HG02678 (cell line): Measurements from ENCODE around the gene RIN1.
"Not testable (repeated sequence)": the region's sequence is repeated elsewhere in the genome, so short reads cannot be mapped to it uniquely, and the experiment has no call there.

Experiments
- ATAC-seq: cut with Tn5 transposase; IDR thresholded peaks from one replicate; pipeline ENCODE4 v1.9.1; 2021; ENCODE audit warnings: mild to moderate bottlenecking, moderate library complexity; ENCODE audit not compliant: unreplicated experiment

RIN1 gene

DNA sequence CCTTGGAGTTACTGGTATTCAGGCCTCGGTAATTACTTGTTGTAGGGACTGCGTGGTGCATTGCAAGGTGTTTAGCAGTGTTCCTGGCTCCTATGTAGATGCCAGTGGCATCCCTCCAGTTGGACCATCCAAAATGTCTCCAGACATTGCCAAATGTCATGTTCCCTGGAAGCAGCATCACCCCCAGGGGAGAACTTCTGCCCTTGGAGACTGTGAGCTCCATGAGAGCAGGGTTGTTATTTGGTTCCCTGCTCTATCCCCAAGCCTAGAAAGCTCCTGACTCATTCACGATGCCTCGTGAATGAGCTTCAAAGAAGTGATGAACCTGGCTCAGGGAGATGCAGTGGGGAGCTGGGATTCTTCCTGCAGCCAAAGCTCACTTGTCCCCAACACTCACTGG is 14.6 kb downstream of the RIN1 start:
- no peak for ATAC-seq

DNA sequence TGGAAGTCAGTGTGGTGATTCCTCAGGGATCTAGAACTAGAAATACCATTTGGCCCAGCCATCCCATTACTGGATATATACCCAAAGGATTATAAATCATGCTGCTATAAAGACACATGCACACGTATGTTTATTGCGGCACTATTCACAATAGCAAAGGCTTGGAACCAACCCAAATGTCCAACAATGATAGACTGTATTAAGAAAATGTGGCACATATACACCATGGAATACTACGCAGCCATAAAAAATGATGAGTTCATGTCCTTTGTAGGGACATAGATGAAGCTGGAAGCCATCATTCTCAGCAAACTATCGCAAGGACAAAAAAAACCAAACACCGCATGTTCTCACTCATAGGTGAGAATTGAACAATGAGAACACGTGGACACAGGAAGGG is 15.5 kb downstream of the RIN1 start:
- ATAC-seq: not testable (repeated sequence)

DNA sequence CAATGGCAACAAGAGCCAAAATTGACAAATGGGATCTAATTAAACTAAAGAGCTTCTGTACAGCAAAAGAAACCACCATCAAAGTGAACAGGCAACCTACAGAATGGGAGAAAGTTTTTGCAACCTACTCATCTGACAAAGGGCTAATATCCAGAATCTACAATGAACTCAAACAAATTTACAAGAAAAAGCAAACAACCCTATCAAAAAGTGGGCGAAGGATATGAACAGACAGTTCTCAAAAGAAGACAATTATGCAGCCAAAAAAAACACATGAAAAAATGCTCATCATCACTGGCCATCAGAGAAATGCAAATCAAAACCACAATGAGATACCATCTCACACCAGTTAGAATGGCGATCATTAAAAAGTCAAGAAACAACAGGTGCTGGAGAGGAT is 15.9 kb downstream of the RIN1 start:
- ATAC-seq: not testable (repeated sequence)

DNA sequence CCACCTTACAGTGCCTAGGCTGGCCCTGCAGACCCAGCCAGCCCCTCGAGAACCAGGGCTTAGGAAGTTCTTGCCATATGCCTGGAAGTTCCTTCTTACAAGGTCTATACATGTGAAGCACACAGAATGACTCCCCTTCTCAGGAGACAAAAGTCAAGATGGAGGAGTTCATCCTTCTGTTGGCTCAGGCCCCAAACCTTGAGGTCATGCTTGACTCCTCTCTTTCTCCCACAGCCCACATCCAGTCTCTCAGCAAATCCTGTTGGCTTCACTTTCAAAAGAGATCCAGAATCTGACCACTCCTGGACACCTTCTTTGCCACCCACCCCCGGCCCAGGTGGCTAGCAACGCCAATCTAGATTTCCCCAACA is 17.6 kb downstream of the RIN1 start:
- no peak for ATAC-seq

DNA sequence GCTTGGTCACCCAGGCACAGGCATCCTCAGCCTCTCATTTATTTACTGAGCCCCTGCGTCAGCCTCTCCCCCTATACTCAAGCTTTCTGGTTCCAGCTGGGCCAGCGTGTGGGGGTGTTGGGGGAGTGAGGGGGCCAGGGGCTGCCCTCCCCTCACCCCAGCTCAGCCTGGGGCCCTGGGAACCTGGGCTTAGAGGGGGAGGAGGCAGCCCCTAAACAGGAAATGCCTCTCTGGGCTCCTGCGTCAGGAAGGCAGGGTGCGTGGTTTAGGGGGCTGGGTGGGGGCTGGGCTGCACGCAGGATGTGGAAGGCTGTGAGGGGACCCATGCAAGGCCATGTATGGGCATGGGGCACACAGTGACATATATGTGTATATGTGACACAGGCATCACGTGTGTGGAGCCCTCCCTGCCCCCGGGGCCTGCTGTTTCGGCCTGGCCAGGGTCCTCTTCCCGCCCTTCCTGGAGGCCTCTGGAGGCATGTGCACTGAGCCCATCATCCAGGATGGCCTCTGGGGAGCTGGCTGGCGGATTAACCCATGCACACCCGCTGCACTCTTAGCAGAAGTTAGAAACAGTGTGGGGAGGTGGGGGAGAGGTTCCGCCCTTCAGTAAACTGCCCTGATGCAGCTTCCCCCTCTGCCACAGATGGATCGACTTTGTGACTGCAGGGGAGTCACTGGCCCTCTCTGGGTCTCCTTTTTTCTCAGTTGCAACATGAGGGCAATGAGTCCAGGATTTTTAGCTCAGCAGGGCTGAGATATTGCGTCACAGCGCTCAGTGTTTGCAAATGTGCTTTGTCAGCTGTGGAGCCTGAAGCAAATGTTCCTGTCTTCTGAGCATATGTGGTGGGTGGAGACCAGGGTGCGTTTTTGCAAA is 18.3 kb downstream of the RIN1 start:
- no peak for ATAC-seq

DNA sequence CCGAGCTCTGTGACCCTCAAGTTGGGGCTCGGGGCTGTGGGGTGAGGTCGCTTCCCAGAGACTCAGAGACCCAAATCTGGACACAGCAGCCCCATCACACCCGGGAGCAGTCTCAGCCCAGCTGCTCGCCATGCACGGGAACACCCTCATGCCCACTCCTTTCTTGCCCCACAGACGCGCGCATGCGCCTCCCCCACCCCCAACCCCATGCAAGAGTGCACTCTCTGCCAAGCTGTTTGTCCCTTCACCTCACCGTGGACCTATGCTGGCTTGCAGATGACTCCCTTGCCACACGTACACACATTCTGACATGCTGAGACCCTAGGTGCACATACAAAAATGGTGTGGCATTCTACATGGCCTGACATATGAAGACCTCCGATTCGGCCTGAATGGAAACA is 18.9 kb downstream of the RIN1 start:
- no peak for ATAC-seq

DNA sequence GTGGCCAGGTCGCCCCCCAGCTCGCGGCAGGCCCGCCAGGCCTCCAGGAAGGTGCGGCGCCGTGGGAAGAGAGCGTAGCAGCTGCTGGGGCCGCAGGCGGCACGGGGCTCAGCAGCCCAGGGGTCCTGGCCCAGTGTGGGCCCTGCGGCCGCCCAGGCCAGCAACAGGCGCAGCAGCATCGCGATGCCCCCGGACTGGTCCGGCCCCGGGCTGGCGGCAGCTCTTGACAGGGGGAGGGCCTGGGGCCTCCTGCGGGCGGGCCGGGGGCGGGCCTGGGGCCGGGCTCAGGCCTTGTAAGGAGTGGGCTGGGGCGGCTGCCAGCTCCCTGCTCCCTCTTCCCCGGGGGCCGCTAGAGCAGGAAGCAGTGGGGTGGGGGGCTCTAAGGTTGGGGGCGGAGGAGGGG is 19.4 kb downstream of the RIN1 start, which contains the start of gene CD248:
Gene CD248 (minus strand): TSS at position 196 of the 403 bp plus-strand sequence. CDS start 17 bp downstream, at position 179.
- no peak for ATAC-seq

DNA sequence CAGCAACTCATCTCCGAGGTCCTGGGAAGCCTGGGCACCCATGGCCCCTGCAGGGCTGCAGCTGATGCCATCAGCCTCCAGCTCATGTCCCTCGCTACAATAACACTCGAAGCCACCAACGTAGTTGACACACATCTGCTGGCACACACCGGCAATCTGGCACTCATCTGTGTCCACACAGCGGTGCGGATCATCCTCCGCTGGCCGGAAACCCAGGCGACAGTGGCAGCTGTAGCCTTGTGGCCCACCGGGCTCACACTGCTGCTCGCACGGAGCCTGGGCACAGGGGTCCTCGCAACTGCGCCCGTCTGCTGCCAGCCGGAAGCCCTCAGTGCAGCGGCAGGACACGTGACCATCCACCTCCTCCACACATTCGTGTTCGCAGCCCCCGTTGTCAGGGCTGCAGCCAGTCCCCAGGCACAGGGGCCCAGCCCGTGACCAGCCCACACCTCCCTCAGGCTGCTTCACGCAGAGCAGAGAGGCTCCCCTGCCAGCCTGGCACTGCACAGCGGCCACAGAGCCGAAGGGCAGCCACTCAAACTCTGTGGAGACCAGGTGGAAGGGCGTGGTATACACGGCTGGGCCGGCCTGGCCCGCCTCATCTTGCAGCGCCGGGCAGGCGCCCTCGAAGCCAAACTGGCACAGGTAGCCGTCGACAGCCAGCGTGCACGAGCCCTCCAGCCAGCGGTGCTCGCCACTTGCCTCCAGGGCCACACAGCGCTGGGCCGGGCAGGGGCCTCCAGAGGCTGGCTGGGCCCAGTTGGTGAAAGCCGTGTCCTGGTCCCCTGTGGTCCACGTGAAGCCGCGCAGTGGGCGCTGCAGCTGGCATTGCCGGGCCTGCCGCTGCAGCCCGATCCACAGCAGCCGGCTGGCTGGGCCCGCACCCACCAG is 20.1 kb downstream of the RIN1 start:
- no peak for ATAC-seq

DNA sequence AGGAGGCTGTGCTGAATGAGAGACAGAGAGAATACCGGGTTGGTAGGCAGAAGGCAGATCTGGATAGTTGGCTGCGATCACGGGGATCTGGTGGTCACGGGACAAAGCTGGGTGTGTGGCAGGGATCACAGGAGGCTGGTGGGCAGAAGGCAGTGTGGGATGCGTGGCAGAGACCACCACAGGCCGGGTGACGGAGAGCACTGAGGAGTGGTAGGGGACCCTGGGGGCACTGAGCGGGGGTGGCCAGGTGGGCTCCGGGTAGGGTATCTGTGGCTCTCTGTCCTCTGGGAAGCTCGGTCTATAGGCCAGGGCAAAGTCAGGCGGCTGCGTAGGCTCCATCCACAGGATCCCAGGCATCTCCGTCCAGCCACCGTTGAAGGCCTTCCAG is 20.7 kb downstream of the RIN1 start:
- ATAC-seq: no peak

DNA sequence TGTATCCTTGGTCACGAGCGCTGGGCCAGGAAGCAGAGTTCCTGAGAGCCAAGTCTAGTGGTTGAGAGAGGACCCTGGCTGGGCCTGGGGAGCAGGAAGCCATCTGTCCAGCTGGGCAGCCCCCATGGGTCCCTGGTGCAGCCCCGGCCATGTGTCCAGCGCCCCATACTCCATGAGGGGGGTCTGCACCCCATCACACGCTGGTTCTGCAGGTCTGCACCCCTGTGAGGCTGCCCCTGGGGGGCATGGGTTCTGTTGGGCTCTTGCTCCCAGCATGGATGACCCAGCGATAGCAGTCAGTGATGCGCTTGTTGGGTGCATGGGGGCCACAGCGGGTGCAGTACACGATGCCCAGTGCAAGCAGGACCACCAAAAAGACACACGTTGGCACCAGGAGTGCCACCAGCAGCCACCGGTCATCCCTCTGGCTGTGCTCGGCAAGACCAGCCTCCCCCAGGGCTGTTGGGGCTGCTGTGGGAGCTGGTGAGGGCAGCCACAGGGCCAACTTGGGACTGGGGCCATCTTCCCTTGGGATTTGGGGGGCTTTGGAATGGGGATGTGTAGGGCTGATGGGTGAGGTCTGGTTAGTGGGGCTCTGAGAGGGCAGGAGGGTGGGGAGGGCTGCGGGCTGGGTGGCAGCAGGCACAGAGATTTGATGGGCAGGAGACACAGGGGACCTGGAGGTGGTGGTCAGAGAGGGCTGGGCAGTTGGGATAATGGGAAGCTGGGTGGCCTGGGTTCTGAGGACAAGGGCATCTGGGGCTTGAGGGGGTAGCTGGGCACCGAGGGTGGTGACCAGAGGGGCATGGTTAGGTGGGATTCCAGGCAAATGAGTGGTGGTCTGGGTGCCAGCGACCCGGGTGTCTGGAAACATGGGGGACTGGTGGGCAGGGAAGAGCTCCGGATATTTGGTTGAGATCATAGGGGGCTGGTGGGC is 21.4 kb downstream of the RIN1 start:
- no peak for ATAC-seq

DNA sequence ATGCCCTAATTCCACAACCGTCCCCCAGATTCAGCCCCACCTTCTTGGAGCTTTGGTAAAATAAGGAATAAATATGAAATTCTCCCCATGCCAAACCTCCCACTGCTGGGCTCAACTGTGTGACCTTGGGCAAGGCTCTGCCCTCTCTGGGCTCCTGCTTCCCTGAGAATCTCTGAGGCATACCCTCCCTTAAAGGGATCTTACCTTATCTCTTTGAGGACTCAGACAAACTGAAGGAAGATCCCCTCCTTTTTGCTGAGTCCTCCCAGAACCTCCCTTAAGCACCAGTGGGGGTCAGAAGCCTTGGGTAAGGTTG is 22.1 kb downstream of the RIN1 start:
- ATAC-seq: no peak

DNA sequence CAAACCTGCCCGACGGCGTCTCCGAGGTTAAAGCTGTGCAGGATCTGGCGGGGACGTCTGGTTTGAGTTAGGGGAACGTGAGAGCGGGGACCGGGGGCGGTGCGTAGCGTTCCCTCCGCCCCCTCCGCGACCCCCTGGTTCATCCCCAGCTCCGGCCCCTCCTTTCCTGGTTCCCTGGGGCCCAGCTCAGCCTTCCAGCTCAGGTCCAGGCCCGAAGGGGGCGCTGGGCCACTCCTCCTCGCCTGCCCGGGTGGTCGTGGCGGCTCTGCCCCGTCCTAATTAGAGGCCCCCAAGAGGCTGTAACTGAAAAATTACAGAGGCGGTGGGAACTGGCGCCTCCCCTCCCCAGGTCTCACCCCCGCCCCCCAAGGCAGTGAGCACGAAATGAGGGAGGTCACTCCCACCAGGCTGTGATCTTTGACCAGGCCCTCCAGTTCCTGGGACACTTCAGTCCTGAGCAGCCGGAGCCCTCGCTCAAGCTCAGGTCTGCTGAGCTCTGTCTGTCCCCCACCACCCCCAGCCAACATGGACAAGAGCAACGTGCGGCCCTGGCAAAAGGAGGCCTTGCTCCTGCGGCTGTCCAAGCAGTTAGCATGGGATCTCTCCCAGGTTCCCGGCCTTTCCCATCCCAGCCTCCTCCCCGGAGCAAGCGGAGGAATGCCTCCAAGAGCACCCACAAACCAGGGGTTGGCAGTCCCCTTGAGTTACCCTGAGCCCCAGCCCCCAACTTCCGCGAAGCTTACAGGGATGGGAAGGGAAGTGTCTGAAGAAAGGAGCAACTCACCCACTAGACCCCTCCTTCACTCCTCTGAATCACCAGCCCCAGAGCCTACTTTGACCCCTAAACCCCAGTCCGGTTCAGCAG is 22.7 kb downstream of the RIN1 start:
- no peak for ATAC-seq

DNA sequence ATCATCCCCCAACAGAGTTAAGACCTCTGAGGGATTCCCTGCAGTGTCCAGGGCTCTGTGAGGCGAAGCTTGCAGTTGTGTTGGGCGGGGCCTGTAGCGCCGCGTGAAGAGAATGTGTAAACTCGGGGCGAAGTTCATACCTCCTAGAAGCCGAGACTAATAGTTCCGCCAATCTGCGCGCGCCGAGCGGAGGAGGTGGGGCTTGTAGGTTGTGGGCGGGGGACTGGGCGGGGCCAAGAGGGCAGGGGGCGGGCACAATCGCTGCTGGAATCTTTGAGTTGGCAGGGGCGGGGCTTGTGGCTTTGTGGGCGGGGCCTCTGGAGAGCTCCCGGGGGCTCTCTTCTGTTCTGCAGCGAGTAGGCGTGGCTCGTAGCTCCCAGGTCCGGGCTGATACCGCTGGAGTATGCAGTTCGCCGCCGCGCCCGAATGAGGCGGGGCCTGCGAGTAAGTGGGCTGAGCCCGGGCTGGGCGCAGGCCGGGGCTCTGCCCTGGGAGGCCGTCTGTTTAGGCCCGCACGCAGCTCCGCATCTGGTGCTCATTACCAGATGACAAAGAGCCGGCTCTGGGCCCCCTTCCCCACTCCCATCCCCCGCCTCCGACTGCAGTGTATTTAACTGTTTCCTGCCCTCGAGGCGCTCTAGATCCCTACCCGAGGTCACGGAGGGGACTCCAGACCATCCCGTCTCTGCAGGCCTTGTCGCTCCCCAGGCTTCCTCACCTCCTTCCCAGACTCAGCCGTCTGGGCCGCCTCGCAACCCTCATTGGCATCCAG is 23.5 kb downstream of the RIN1 start:
- peak; percentile 71 for ATAC-seq

DNA sequence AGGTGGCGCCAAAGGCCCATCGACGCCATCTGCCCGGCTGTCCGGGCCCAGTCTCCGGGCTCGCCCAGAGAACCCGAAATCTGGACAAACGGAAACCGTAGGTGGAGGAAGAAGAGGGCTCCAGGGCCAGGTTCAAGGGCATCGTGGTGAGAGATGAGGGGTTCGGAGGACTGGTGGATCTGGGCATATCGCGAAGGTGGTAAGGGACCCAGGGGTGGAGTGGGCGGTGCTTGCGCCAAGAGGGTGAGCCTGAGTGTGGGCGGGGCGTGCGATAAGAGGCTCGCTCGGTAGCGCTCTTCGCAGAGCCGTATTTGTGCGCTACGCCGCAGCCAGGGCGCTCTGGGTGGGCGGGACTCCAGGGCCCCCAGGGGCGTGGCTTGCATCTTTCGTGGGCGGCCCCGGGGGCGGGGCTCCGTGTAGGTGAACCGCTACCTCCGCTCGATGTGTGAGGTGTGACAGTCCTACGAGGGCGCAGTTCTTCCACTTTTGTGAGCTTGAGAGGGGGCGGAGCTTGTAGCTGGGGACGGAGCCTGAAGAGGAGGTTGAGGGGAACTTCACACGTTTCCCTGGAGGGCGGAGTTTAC is 24.2 kb downstream of the RIN1 start:
- peak; percentile 60 for ATAC-seq

DNA sequence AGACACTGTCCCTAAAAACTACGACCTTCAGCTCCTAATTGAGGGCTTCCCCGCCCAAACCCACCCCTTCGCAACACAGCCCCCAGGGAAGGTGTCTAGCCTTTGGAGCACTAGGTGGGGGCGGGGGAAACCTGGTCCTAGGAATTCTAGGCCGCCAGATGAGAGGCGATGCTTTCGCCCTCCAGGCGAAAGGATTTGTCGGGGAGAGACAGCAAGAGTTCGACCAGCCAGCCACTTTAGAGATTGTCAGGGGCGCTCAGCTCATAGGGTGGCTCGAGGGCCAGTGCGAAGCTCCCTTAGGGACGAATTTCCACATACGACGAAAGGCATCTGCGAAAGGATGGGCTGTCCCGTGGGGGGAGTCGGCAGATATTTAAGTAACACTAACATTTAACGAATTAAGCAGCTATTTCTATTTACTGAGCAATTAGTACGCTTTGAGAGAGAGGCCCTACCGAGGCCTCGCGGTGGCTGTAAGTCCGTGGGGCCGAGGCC is 24.7 kb downstream of the RIN1 start:
- no peak for ATAC-seq

DNA sequence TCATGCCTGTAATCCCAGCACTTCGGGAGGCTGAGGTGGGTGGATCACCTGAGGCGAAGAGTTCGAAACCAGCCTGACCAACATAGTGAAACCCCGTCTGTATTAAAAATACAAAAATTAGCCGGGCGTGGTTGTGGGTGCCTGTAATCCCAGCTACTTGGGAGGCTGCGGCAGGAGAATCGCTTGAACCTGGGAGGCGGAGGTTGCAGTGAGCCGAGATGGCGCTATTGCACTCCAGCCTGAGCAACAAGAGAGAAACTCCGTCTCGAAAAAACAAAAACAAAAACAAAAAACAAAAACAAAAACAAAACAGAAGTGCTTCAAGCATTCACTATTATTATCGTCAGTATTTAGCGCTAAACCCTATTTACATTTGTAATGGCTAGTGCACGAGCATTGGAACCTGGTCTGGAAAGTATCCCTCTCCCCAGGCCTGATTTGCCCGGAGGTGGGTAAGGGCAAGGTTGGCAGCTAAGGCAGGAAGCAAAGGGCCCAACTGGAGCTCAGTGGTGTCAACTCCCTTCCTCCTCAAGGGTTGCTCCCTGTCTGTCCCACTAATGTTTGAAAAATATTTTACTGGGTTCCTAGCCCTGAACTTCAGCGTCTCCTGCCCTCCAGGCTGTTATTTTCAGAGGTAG is 25.3 kb downstream of the RIN1 start:
- not testable (repeated sequence) for ATAC-seq

DNA sequence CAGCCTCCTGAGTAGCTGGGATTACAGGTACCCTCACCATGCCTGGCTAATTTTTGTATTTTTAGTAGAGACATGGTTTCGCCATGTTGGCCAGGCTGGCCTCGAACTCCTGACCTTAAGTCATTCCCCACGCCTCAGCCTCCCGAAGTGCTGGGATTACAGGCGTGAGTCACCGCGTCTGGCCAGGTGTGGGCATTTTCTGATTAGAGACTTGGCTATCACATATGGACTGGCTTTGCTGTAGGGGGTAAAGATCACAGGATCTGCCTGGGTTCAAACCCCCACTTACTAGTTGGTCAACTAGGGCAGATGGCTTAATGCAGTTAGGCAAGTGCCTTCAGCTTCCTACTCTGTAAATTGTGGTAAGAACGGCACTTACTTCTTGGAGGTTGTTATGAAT is 25.9 kb downstream of the RIN1 start:
- ATAC-seq: no peak

DNA sequence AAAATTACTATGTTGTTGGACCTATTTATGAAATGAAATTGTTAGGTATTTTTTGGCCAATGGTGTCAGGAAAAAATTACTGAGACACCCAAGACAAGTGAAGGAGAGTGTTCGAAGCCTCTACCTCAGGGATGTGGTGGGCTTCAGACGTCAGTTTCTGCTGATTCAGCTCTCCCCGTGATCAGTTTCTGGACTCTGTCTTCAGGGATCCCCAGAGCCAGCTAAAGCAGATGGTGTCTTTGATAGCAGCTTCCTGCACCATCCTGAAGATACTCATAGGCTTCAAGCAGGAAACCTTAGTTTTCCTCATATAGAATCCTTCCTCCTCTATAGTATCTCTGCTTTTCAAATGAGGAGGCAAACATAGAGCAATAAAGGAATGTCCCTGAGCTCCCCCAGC is 26.8 kb downstream of the RIN1 start:
- ATAC-seq: no peak
